Choroid plexus epithelial cell (primary cell): ENCODE data around the gene SCN4A.
"Not testable (repeated sequence)": the region's sequence is repeated elsewhere in the genome, so short reads cannot be mapped to it uniquely, and the experiment has no call there.

ENCODE experiments used
- DNase-seq: peaks from one replicate; pipeline ENCODE4 v3.0.0-alpha.2; 2010; ENCODE audit warnings: low read depth
- H3K4me3 ChIP-seq: 2 replicates; pipeline ENCODE4 v1.5.1; 2011; ENCODE audit warnings: low read depth, mild to moderate bottlenecking, control low read depth, low read length, moderate library complexity
- CTCF ChIP-seq: conservative IDR thresholded peaks from 2 replicates; pipeline ENCODE4 v1.5.1; 2011; ENCODE audit warnings: low read depth, mild to moderate bottlenecking, control low read depth, inconsistent platforms, low read length, moderate library complexity

SCN4A gene

GRCh38 chr17:63911657-63912100 lies 61.0 kb downstream of the SCN4A start:
- peak; percentile 20 for DNase-seq
- peak; percentile 72 for TF ChIP-seq CTCF
- no peak overlapping the region for H3K4me3 ChIP-seq

- TF ChIP-seq CTCF = no peak
- no peak within 1 kb of the TSS for H3K4me3 ChIP-seq
- DNase-seq = no peak
Measured at GRCh38 chr17:63911041-63911635, 61.6 kb downstream of the SCN4A start, which contains the start of gene CSHL1. TSS of gene CSHL1 (minus strand) at chr17:63911258. CDS start at chr17:63911196, 62 bp downstream.

GRCh38 chr17:63910096-63910495 lies 62.6 kb downstream of the SCN4A start:
- TF ChIP-seq CTCF = no peak
- no peak overlapping the region for H3K4me3 ChIP-seq
- DNase-seq = no peak

- not testable (repeated sequence) for DNase-seq, H3K4me3 ChIP-seq
Measured at GRCh38 chr17:63909586-63909985, 63.1 kb downstream of the SCN4A start.

- TF ChIP-seq CTCF = peak; percentile 45
- DNase-seq = peak; percentile 41
Measured at GRCh38 chr17:63907161-63907778, 65.4 kb downstream of the SCN4A start.

GRCh38 chr17:63904796-63905195 lies 67.9 kb downstream of the SCN4A start:
- H3K4me3 ChIP-seq, DNase-seq: not testable (repeated sequence)

More at GRCh38 chr17:63907161-63907778, 65.4 kb downstream of the SCN4A start:
- H3K4me3 ChIP-seq = not testable (repeated sequence)

GRCh38 chr17:63903787-63904201 lies 68.9 kb downstream of the SCN4A start:
- DNase-seq = peak; percentile 10
- not testable (repeated sequence) for H3K4me3 ChIP-seq
- TF ChIP-seq CTCF = peak; percentile 34

- not testable (repeated sequence) for H3K4me3 ChIP-seq, DNase-seq
Measured at GRCh38 chr17:63901971-63902370, 70.7 kb downstream of the SCN4A start.

- not testable (repeated sequence) for DNase-seq, H3K4me3 ChIP-seq
Measured at GRCh38 chr17:63898899-63899798, 73.6 kb downstream of the SCN4A start.

GRCh38 chr17:63896524-63897354 lies 76.0 kb downstream of the SCN4A start, which contains the start of gene CSH1:
TSS of gene CSH1 (minus strand) at chr17:63896574. CDS start at chr17:63896511, 63 bp downstream.
- not testable (repeated sequence) for DNase-seq, H3K4me3 ChIP-seq

GRCh38 chr17:63894821-63895220 lies 77.9 kb downstream of the SCN4A start:
- DNase-seq, H3K4me3 ChIP-seq: not testable (repeated sequence)

- DNase-seq = not testable (repeated sequence)
Measured at GRCh38 chr17:63894021-63894420, 78.7 kb downstream of the SCN4A start.

More at GRCh38 chr17:63894021-63894420, 78.7 kb downstream of the SCN4A start:
- H3K4me3 ChIP-seq = not testable (repeated sequence)
